Stimulated activated effector memory CD8-positive, alpha-beta T cell treated with anti-CD3 and anti-CD28 coated beads, Interleukin-12 subunit alpha, Interleukin-12 subunit beta, amount 100 ng/mL, for 72 hours (primary cell): ENCODE data around the gene DYNC1LI2.
"Not testable (repeated sequence)": the region's sequence is repeated elsewhere in the genome, so short reads cannot be mapped to it uniquely, and the experiment has no call there.

Experiments
- ATAC-seq: fragments of 150-1000 bp; cut with Tn5 transposase; 2 replicates; pipeline ENCODE4 v1.10.0; 2021
- DNase-seq, 2 donors: peaks; one replicate each; pipeline ENCODE4 v3.0.0; 2021 to 2022; ENCODE audit warnings: low spot score in 2 of 2
- H3K27ac Mint-ChIP-seq: one replicate; pipeline ENCODE4 v1.8.0; 2022; ENCODE audit warnings: mild to moderate bottlenecking, mixed read lengths
- H3K36me3 Mint-ChIP-seq: one replicate; pipeline ENCODE4 v1.8.0; 2022; ENCODE audit warnings: mild to moderate bottlenecking, mixed read lengths
- H3K4me1 Mint-ChIP-seq: one replicate; pipeline ENCODE4 v1.8.0; 2022; ENCODE audit warnings: mixed read lengths
- H3K4me3 Mint-ChIP-seq: one replicate; pipeline ENCODE4 v1.8.0; 2022; ENCODE audit warnings: mild to moderate bottlenecking, mixed read lengths
- H3K9me3 Mint-ChIP-seq: one replicate; pipeline ENCODE4 v1.8.0; 2022; ENCODE audit warnings: mixed read lengths

DYNC1LI2 gene

DNA sequence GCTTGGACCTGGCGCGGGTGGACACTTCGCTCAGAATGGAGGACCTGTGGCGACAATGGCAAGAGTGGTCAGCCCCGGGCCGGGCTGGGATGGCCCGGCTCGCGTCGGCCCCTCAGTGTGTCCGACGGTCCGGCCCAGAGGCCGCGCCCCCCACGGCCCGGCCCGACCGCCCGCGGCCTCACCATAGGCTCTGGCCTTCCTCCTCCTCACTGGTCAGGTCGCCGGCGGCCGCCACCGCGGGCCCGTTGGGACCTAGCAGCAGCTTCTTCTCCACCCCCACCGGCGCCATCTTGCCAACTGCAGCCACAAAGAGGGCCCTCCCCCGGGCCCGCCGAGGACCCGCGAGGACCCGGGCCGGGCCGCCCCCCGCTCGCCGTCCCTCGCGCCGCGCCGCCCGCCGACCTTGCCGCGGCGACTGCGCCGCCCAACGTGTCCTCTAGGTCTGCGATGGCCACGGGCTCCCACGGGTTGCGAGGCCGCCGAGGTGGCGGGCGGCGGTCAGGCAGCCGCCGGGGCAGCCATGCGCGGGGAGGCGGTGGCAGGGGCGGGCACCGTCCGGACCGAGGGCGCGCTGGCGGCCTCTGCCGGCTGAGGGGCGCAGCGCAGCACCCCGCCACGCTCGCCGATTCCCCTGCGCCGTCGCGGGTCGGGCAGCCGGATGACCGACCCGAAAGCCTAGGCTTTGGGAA, at the start of gene DYNC1LI2:
Gene DYNC1LI2 (minus strand): TSS at position 307 of the 689 bp plus-strand sequence. CDS start 18 bp downstream, at position 289.
- DNase-seq (peak; percentile 92 to 96), ATAC-seq (peak; percentile 93)
- Mint-ChIP-seq H3K4me1 (peaks cover 42% of the 10 kb centered on the region), H3K27ac (peak within 1 kb of the TSS; percentile 87), H3K36me3 (peaks cover 38% of the 10 kb centered on the region), H3K9me3 (no peaks in the 10 kb centered on the region), H3K4me3 (peak within 1 kb of the TSS; percentile 76)

- Mint-ChIP-seq H3K27ac (no peak overlapping the region), H3K4me3 (no peak overlapping the region), H3K4me1 (no peaks in the 10 kb centered on the region), H3K36me3 (peaks cover 41% of the 10 kb centered on the region), H3K9me3 (no peaks in the 10 kb centered on the region)
- no peak for DNase-seq
- ATAC-seq = no peak
Measured at GRCh38 chr16:66800856-66801255, 49.4 kb upstream of the DYNC1LI2 start.

GRCh38 chr16:66798161-66798560, 46.8 kb upstream of the DYNC1LI2 start:
- Mint-ChIP-seq H3K4me1 (no peaks in the 10 kb centered on the region), H3K4me3 (no peak overlapping the region), H3K36me3 (peaks cover 14% of the 10 kb centered on the region), H3K9me3 (no peaks in the 10 kb centered on the region), H3K27ac (no peak overlapping the region)
- ATAC-seq (no peak), DNase-seq (no peak)

GRCh38 chr16:66793984-66794383, 42.6 kb upstream of the DYNC1LI2 start:
- not testable (repeated sequence) for H3K27ac Mint-ChIP-seq, ATAC-seq, H3K4me3 Mint-ChIP-seq, DNase-seq, H3K9me3 Mint-ChIP-seq, H3K36me3 Mint-ChIP-seq, H3K4me1 Mint-ChIP-seq

DNA sequence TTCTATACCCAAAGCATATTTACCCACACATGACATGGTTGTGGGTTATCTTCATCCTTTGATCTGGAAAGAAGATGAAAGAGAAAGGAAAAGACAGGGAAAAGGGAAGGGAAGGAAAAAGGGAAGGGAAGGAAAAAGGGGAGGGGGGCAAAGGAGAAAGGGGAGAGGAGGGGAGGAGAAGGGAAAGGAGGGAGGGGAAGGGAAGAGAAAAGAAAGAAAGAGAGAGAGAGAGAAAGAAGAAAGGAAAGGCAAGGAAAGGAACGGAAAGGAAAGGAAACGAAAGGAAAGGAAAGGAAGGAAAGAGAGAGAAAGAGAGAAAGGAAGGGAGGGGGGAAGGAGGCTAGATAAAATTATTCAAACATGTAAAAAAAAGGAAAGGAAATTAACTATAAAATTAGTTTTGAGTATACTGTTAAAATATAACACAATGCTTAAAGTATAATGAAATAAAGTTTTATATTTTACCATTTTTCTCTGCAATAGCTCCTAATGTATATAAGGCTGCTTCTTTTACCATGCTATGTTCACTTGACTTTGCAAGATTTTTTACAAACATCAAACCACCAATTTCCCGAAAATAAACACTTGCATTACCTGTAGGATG, 38.8 kb upstream of the DYNC1LI2 start:
- Mint-ChIP-seq H3K4me3 (no peak overlapping the region), H3K27ac (no peak overlapping the region), H3K4me1 (no peaks in the 10 kb centered on the region), H3K9me3 (no peaks in the 10 kb centered on the region), H3K36me3 (no peaks in the 10 kb centered on the region)
- no peak for DNase-seq
- no peak for ATAC-seq

DNA sequence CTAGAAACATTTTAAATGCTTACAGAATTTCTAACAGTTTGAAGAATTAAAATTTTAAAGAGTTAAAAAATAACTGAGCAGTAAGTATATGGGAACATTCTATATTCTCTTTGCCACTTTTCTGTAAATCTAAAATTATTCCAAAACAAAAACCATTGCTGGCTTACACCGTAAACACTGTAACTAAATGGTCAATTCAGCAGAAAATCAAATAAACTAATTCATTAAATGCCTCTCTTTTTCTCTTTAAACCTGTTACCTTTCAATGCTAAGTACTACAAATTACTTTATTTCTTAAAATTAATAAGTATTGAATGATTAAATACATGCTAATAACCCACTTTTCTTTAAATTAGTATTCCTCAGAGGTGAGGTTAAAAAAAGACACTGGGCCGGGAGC, 36.0 kb upstream of the DYNC1LI2 start:
- H3K9me3 Mint-ChIP-seq = no peaks in the 10 kb centered on the region
- no peak overlapping the region for H3K4me3 Mint-ChIP-seq
- H3K36me3 Mint-ChIP-seq = peaks cover 6% of the 10 kb centered on the region
- DNase-seq (no peak), ATAC-seq (no peak)
- no peaks in the 10 kb centered on the region for H3K4me1 Mint-ChIP-seq
- H3K27ac Mint-ChIP-seq = no peak overlapping the region

DNA sequence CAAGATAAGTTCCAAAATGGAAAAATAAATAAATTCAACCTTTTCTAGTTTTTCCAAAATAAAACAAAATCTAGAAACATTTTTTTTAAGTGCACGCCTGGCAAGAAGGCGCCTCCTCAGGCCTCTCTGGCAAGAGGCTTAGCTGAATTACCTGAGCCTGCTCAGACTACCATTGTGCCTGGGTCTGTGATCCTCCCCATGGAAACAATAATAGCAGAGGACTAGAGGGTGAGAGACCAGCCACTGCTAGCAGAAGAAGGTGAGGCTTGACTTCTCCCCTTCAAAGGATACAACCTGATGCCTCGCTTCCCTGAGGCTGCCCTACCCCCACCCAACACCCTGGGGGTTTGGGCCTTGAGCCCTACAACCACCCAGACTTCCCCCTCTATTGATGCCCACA, 35.1 kb upstream of the DYNC1LI2 start:
- ATAC-seq (no peak), DNase-seq (no peak)
- Mint-ChIP-seq H3K4me3 (no peak overlapping the region), H3K9me3 (no peaks in the 10 kb centered on the region), H3K36me3 (peaks cover 6% of the 10 kb centered on the region), H3K4me1 (no peaks in the 10 kb centered on the region), H3K27ac (no peak overlapping the region)

DNA sequence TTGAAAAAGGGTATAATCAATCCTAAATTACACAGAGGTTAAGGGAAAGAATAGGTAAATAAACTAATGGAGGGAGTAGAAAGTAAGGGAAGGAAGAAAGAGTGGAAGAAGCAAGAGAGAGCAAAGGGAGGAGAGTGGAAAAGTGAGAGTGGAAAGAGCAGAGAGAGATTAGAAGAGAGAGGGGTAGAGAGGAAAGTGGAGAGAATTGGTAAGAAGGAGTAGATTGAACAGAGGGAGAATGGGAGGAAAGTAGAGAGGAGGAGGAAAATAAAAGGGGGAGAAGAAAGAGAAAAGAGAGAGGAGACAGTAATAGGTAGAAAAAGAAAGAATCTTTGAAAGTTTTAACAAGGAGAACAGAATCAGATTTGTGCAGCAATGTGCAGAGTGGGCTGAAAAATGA, 25.0 kb upstream of the DYNC1LI2 start:
- no peak for ATAC-seq
- Mint-ChIP-seq H3K27ac (no peak overlapping the region), H3K36me3 (no peaks in the 10 kb centered on the region), H3K4me1 (no peaks in the 10 kb centered on the region), H3K9me3 (no peaks in the 10 kb centered on the region), H3K4me3 (no peak overlapping the region)
- DNase-seq = no peak

- DNase-seq (no peak), ATAC-seq (no peak)
- H3K4me1 Mint-ChIP-seq = no peaks in the 10 kb centered on the region
- H3K4me3 Mint-ChIP-seq = no peak overlapping the region
- H3K27ac Mint-ChIP-seq = no peak overlapping the region
- no peaks in the 10 kb centered on the region for H3K9me3 Mint-ChIP-seq
- H3K36me3 Mint-ChIP-seq = no peaks in the 10 kb centered on the region
Measured at GRCh38 chr16:66774981-66775380, 23.6 kb upstream of the DYNC1LI2 start.

- H3K36me3 Mint-ChIP-seq = no peaks in the 10 kb centered on the region
- H3K27ac Mint-ChIP-seq = no peak overlapping the region
- H3K4me3 Mint-ChIP-seq = no peak overlapping the region
- DNase-seq (no peak), ATAC-seq (no peak)
- H3K4me1 Mint-ChIP-seq = no peaks in the 10 kb centered on the region
- H3K9me3 Mint-ChIP-seq = no peaks in the 10 kb centered on the region
Measured at GRCh38 chr16:66758086-66758485, 6.7 kb upstream of the DYNC1LI2 start.

GRCh38 chr16:66754819-66755218, 3.4 kb upstream of the DYNC1LI2 start:
- Mint-ChIP-seq H3K9me3 (no peaks in the 10 kb centered on the region), H3K36me3 (peaks cover 6% of the 10 kb centered on the region), H3K4me1 (peaks cover 22% of the 10 kb centered on the region), H3K27ac (no peak overlapping the region), H3K4me3 (no peak overlapping the region)
- ATAC-seq (no peak), DNase-seq (no peak)

- no peak overlapping the region for H3K4me3 Mint-ChIP-seq
- no peak for ATAC-seq
- no peak overlapping the region for H3K27ac Mint-ChIP-seq
- H3K36me3 Mint-ChIP-seq = peaks cover 10% of the 10 kb centered on the region
- peaks cover 28% of the 10 kb centered on the region for H3K4me1 Mint-ChIP-seq
- no peak for DNase-seq
- H3K9me3 Mint-ChIP-seq = no peaks in the 10 kb centered on the region
Measured at GRCh38 chr16:66754211-66754610, 2.8 kb upstream of the DYNC1LI2 start.

DNA sequence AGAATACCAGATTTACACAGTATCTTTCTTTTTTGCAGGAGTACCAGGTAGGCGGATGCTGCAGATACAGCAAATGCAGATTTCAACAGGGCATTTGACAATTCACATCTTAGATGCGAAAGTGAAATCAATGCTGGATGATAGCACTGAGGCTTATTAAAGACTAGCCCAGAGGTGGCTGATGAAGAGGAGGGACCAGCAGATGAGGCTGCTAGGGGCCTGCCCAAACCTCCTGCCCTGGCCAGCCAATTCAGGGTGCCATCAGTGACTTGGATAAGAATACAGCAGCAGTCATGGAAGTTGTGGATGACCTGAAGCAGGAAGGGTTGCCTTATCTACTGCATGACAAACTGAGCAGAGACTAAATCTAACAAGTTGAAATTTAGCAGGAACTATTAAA, 1.5 kb upstream of the DYNC1LI2 start:
- Mint-ChIP-seq H3K4me3 (no peak overlapping the region), H3K9me3 (no peaks in the 10 kb centered on the region), H3K36me3 (peaks cover 23% of the 10 kb centered on the region), H3K27ac (no peak overlapping the region), H3K4me1 (peaks cover 36% of the 10 kb centered on the region)
- no peak for ATAC-seq
- no peak for DNase-seq

GRCh38 chr16:66752379-66752778, 970 bp upstream of the DYNC1LI2 start:
- peaks cover 28% of the 10 kb centered on the region for H3K36me3 Mint-ChIP-seq
- peak overlapping the region; percentile 87 for H3K27ac Mint-ChIP-seq
- no peaks in the 10 kb centered on the region for H3K9me3 Mint-ChIP-seq
- peak overlapping the region; percentile 76 for H3K4me3 Mint-ChIP-seq
- ATAC-seq (no peak), DNase-seq (no peak)
- H3K4me1 Mint-ChIP-seq = peaks cover 36% of the 10 kb centered on the region

- Mint-ChIP-seq H3K4me1 (peaks cover 39% of the 10 kb centered on the region), H3K27ac (peak overlapping the region; percentile 87), H3K9me3 (no peaks in the 10 kb centered on the region), H3K36me3 (peaks cover 33% of the 10 kb centered on the region), H3K4me3 (peak overlapping the region; percentile 76)
- ATAC-seq (no peak), DNase-seq (no peak)
Measured at GRCh38 chr16:66751992-66752322, 548 bp upstream of the DYNC1LI2 start.

DNA sequence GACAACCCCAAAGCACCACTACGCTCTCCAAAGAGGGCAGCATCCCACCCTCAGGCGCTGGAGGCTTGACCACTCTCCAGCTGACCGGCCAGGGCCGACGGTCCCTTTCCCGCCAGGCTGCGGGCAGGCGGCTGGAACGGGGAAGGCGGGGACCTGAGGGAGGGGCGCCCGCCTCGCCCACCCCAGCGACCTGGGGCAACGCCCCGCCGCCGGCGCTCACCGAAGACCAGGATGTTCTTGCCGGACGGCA, 431 bp downstream of the DYNC1LI2 start:
- peak in 1 of 2 donors; percentile 56 for DNase-seq
- Mint-ChIP-seq H3K36me3 (peaks cover 42% of the 10 kb centered on the region), H3K4me3 (peak overlapping the region; percentile 76), H3K4me1 (peaks cover 47% of the 10 kb centered on the region), H3K27ac (peak overlapping the region; percentile 87), H3K9me3 (no peaks in the 10 kb centered on the region)
- ATAC-seq = no peak
